Measurements from ENCODE around the gene KRT76.

KRT76 gene

DNA sequence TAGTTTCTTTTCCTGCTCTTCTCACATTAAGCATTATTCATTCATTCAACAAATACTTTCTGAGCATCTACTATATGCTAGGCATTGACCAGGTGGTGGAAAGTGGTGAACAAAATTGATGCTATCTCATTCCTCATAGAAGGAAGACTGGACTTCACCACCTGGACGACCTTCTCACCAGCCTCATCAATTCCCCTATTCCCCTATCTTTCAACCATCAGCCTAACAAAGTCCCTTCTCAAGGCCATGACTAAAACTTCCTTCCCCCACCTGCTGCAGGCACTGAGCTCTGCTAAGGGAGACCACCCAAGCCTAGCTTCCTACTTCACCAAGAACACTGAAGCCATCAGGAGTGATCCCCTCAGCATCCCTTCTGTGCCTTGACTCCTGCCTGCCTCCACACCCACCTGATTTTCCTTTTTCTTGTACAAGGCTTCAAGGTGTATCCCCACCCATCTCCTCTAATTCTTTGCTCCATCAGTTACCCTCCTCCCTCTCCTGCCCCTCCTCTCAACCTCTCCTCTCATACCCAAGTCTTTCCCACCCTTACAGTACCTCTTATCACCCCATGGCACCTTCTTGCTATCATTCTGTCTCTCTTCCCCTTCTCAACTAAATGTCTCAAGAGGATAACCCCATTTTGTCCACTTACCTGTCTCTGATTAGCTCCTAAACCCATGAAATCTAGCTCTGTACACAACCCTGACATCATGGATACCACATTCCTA is 19.5 kb downstream of the KRT76 start:
- TF ChIP-seq POLR2AphosphoS5 (IDR thresholded peaks at IDR 0.05; ENCODE audit: low read depth, low read length) (no peak), FOXP2 (optimal IDR thresholded peaks at IDR 0.05; ENCODE audit: borderline replicate concordance, extremely low read depth, extremely low read length, insufficient read depth) (no peak), TAF1 (IDR thresholded peaks at IDR 0.05; ENCODE audit: borderline replicate concordance, insufficient read depth, low read length) (no peak), SIN3A (IDR thresholded peaks at IDR 0.05; ENCODE audit: borderline replicate concordance, insufficient read depth, low read length) (no peak)
- TF ChIP-seq, protein P1, sequence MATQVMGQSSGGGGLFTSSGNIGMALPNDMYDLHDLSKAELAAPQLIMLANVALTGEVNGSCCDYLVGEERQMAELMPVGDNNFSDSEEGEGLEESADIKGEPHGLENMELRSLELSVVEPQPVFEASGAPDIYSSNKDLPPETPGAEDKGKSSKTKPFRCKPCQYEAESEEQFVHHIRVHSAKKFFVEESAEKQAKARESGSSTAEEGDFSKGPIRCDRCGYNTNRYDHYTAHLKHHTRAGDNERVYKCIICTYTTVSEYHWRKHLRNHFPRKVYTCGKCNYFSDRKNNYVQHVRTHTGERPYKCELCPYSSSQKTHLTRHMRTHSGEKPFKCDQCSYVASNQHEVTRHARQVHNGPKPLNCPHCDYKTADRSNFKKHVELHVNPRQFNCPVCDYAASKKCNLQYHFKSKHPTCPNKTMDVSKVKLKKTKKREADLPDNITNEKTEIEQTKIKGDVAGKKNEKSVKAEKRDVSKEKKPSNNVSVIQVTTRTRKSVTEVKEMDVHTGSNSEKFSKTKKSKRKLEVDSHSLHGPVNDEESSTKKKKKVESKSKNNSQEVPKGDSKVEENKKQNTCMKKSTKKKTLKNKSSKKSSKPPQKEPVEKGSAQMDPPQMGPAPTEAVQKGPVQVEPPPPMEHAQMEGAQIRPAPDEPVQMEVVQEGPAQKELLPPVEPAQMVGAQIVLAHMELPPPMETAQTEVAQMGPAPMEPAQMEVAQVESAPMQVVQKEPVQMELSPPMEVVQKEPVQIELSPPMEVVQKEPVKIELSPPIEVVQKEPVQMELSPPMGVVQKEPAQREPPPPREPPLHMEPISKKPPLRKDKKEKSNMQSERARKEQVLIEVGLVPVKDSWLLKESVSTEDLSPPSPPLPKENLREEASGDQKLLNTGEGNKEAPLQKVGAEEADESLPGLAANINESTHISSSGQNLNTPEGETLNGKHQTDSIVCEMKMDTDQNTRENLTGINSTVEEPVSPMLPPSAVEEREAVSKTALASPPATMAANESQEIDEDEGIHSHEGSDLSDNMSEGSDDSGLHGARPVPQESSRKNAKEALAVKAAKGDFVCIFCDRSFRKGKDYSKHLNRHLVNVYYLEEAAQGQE (IDR thresholded peaks at IDR 0.05; ENCODE audit: insufficient read depth in 1 of 2, low read depth in 2 of 2, low read length in 2 of 2), result no peak

DNA sequence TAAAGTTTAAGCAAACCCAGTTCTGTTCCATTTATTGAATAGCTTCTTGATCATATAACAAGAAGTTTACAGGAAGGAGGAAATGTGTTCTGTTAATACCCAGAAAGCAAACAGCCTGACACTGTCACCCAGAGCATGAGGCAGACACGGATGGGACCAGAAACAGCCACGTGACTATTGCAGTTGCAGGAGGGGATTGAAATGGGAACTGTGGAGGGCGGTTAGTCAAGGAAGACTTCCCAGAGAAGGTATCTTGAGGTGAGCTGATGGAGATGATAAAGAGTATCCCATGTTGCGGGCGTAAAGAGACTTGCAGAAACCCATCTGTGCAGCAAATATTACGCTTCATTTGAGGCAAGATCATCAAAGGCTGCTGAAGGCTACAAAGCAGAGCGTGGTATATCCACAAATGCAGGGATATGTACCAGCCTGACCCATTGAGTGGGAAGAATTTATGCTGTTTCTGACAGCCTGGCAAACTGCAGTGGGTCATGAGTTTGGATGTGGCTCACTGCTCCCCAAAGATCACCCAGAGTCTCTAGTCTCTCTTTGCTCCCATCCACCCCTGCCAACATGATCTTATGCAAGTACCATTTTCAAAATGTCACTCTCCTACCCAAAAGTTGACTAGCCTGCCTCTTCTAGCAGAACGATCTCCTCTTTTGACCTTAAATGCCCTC is 20.7 kb downstream of the KRT76 start:
- TF ChIP-seq POLR2AphosphoS5 (IDR thresholded peaks at IDR 0.05; ENCODE audit: low read depth, low read length) (no peak), TAF1 (IDR thresholded peaks at IDR 0.05; ENCODE audit: borderline replicate concordance, insufficient read depth, low read length) (no peak), SIN3A (IDR thresholded peaks at IDR 0.05; ENCODE audit: borderline replicate concordance, insufficient read depth, low read length) (no peak), FOXP2 (optimal IDR thresholded peaks at IDR 0.05; ENCODE audit: borderline replicate concordance, extremely low read depth, extremely low read length, insufficient read depth) (no peak)
- TF ChIP-seq, protein P1 (IDR thresholded peaks at IDR 0.05; ENCODE audit: insufficient read depth in 1 of 2, low read depth in 2 of 2, low read length in 2 of 2), result no peak

DNA sequence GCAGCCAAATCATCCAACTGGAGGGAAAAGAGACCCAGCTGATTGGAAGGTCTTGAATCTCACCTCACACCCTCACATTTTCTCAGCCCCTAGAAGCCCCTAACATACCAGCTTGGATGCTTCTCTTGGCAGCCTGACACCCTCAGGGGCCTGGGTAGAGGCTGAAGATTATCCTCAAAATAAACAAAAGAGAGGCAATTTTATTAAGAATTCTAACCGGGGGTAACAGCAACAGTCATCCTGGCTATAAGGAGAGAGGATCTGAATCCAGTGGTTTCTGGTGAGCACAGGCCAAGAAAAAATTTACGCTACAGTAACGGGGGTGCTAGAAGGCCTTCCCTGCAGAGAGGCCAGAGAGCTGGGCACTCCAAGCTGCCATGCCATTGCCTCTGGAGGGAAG is 21.6 kb downstream of the KRT76 start:
- no peak for TF ChIP-seq FOXP2 (optimal IDR thresholded peaks at IDR 0.05; ENCODE audit: borderline replicate concordance, extremely low read depth, extremely low read length, insufficient read depth)
- TF ChIP-seq SIN3A (IDR thresholded peaks at IDR 0.05; ENCODE audit: borderline replicate concordance, insufficient read depth, low read length), result no peak
- TF ChIP-seq TAF1 (IDR thresholded peaks at IDR 0.05; ENCODE audit: borderline replicate concordance, insufficient read depth, low read length), result no peak
- TF ChIP-seq, protein P1 (IDR thresholded peaks at IDR 0.05; ENCODE audit: insufficient read depth in 1 of 2, low read depth in 2 of 2, low read length in 2 of 2), result no peak
- no peak for TF ChIP-seq POLR2AphosphoS5 (IDR thresholded peaks at IDR 0.05; ENCODE audit: low read depth, low read length)

DNA sequence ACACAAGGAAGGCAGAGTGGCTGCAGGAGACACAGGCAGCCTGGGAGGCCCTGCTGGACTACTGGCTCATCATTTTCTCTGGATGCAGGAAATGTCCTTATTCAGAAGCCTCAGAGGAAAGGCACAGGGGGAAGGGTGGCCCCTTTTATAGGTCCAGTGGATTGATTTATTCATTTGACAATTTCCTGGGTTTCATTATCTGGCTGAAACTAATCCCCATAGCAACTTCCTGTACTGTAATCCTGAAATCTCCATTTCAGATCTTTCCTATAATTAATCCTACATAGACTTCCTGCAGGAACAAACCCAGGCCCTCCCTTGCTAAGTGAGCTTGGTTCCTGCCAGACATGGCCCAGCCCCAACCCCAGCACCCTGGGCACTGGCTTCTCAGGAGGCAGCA is 23.0 kb downstream of the KRT76 start:
- TF ChIP-seq FOXP2 (optimal IDR thresholded peaks at IDR 0.05; ENCODE audit: borderline replicate concordance, extremely low read depth, extremely low read length, insufficient read depth) (no peak), TAF1 (IDR thresholded peaks at IDR 0.05; ENCODE audit: borderline replicate concordance, insufficient read depth, low read length) (no peak), SIN3A (IDR thresholded peaks at IDR 0.05; ENCODE audit: borderline replicate concordance, insufficient read depth, low read length) (no peak), POLR2AphosphoS5 (IDR thresholded peaks at IDR 0.05; ENCODE audit: low read depth, low read length) (no peak)
- TF ChIP-seq, protein P1 (IDR thresholded peaks at IDR 0.05; ENCODE audit: insufficient read depth in 1 of 2, low read depth in 2 of 2, low read length in 2 of 2), result no peak
